Measurements from ENCODE around the gene C1RL.

C1RL gene

DNA sequence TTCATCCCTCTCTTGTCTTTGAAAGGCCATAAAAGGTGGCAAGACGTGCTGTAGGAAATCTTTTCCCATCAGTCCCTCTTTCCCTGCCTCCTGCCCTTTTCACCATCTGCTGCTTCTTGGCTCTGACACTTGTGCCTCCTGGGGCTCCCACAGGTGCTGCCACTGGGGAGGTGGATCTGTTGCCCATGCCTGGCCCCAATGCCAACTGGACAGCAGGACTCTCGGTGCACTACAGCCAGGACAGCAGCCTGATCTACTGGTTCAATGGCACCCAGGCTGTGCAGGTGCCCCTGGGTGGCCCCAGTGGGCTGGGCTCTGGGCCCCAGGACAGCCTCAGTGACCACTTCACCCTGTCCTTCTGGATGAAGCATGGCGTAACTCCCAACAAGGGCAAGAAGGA lies 27.7 kb upstream of the C1RL start:
- no peak for DNase-seq

DNA sequence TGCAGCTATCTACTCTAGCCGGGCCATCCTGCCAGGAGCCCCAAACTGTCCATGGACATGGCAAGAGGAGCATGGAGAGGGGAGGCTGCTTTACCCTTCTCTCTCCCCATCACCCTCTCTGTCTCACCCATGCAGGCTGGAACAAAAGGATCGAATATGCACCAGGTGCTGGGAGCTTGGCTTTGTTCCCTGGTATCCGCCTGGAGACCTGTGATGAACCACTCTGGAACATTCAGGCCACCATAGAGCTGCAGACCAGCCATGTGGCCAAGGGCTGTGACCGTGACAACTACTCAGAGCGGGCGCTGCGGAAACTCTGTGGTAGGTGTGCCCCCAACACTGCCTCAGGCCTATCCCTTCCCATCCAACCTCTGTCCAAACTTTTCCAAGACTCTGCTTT lies 27.1 kb upstream of the C1RL start:
- DNase-seq, result no peak

DNA sequence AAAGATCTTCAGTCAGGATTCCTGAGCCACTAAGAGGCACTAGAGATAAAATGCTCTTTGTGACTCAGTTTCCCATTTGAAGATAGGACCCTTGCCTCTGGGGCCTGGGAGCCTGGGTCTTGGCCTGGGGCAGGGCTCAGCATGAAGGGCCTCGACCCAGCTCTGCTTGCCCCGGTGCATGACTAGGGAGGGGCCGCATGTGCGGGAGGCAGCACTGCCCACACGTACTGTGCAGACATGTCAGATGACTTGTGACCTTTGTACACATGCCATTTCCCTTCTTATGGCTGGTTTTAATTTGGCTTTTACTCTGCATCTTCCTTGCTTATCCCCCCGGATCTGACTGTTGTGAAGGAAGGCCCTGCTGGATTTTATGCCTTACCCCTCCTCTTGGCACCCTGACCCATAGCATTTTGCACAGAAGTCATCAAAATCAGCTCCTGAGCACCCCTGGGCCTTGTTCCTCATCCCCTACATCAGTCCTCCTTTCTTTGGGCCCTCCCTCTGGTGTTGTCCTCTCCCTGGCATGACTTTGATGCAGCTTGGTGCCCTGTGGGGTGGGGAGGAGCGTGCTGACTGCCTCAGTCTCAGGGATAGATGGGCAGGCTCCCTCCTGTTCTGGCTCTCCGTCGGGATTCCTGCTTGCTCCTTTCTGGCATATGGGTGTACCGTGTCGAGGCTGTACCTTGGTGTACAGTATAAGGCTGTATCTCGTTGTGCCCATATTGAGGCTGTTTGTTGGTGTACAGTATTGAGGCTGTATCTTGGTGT lies 25.6 kb upstream of the C1RL start:
- DNase-seq, result no peak

GRCh38 chr12:7131502-7131866 lies 22.5 kb upstream of the C1RL start:
- no peak for DNase-seq

- DNase-seq, result no peak
These were observed 21.9 kb upstream of the C1RL start for GRCh38 chr12:7130701-7131501.

DNA sequence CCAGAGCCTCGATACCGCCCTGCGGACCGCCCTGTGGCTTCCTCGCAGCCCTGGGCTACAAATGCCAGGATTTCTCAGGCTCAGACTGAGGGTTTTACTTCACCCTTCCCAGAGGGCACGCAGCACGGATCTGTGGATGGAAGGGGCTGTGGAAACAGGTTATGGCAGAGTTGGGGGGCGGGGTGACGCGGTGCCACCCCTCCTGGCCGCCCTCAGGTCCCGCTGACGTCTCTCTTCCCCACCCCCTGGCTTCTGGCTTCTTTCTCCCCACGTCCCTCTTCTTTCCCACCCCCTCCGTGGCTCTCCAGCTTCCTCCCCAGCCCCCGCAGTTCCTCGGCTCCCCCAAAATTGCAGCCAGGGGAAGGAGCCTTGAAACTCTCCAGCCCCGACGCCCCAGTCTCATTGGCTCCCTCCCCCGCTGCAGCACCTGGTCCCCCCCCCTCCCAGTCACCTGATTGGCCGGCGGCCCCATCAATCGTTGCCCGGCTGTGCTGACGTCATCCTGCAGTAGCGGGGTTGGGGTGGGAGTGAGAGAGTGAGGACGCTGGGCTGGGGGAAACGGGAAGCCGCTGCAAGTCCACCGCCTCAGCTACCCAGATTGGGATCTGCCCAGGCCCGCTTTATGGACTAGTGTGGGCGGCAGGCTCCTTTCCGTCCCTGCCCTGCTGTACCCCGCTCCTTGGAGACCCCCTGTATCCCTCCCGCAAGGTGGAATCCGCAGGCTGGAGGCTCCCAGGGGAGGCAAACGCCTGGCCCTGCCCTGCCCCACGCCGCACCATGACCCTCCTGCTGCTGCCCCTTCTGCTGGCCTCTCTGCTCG lies 21.1 kb upstream of the C1RL start, which contains the start of gene CLSTN3:
TSS of gene CLSTN3 (plus strand) at position 500 of the 820 bp plus-strand sequence. CDS start at position 778, 278 bp downstream.
- no peak for DNase-seq

DNA sequence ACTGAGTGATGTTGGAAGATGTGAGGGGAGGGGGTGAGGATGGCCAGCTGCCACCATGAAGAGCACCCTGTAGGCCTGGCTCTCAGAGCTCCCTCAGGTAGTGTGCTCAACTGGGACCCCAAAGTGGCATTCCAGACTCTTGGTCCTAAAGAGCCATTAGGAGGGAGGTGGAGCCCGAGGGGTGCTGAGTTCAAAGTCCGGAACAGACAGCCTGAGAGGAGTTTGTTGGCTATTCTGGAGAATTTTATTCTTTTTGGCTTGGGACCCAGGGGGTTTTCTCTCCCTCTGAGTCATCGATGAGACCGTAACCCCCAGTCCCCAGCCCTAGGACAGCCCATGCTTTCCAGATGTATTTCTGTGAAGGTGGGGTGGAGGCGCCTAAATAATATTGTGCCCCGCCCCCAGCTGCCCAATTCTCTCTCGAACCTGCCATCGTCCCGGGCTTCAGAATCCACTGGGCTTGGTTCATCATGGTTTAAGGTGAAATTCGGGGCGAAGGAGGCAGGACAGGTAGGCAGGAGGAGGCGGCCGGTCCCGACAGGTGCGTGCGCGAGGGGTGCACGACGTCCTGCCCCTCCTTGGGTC lies 20.4 kb upstream of the C1RL start:
- DNase-seq, result no peak

GRCh38 chr12:7128681-7129286 lies 19.8 kb upstream of the C1RL start, which contains the start of gene RBP5:
Gene RBP5 (minus strand): TSS chr12:7128889. CDS start chr12:7128775, 114 bp downstream.
- no peak for DNase-seq

DNA sequence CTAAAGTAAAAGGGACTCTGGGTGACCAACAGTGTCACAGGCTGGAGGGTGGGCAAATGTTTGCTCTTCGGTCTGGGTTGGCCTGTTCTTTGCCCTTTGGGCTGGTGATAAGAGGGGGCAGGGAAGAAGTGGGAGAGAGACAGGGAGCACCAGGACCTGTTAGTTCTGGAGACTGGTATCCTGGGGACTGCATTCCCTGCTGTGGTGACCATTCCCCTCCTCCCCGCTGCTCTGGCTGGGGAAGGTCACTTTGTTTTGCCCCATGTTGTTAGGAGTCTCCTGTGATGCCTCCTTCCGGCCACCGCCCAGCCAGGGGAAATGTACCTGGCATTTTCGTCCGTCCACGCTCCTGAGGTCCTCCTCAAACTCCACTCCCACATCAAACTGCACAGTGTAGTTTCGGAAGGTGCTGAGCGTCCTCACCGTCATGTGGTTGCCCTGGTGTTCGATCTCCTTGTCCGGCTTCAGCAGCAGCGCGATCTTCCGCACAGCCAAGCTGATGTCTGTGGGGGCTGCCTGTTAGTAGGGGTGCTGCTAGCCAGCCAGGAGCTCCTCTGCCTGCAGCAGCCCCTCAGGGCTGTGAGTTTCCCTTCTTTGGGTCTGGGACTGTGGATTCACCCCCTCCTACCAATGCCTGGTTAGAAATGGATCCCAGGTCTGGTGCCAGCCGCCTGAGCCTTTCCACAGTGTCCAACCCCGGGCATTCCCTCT lies 19.1 kb upstream of the C1RL start:
- DNase-seq, result no peak

DNA sequence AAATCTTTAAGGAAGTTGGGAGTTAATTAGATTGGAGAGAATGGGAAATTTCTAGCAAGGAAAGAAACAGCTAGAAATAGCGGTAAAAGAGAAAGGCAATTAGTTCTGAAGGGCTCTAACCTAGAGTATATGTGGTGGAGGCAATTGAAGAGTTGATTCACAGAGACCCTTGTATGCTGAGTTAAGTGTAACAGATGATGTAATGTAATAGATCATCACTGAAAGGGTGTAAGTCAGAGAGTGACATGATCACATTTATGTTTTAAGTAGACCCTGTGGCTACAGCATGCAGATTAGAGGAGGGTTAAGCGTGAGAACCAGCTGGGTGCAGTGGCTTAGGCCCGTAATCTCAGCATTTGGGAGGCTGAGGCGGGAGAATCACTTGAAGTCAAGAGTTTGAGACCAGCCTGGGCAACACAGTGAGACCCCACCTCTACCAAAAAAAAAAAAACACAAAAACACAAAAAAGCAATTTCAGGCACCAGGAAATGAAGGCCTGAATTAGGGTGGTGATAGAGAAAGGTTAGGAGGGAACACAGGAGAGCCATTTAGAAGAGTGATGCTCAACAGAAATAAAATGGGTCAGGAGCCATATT lies 16.7 kb upstream of the C1RL start:
- no peak for DNase-seq

DNA sequence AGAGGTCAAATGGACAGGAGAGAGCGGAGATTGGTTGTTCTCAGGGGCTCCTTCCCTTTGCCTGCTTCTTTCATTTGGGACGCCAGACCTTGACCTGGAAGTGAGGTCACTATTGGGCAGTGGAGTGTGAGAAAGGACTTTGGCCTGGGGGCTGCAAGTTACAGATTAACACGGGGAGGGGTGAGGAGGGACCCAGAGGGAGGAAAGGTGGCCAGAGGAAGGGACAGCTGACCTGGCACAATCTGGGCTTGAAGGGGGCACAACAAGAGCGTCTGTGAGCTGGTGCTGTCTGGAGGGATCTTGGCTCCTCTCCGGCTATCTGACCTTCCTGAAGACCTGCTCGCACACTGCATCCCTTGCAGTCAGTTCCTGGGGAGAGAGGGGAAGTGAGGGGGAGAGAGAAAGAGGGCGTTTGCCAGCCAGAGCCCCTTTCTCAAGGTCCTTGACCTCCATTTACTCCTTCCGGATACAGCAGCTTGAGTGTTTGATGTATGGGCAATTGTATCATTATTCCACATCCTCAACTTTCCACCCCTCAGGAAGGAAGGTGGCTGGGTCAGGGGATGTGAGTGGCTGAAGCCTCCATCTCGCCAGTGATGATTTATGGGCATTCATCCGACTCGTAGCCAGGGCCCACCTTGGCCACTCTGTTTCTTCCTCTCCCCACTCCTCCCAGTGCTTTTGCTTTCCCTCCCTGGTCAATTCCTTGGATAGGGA lies 14.9 kb upstream of the C1RL start:
- no peak for DNase-seq

DNA sequence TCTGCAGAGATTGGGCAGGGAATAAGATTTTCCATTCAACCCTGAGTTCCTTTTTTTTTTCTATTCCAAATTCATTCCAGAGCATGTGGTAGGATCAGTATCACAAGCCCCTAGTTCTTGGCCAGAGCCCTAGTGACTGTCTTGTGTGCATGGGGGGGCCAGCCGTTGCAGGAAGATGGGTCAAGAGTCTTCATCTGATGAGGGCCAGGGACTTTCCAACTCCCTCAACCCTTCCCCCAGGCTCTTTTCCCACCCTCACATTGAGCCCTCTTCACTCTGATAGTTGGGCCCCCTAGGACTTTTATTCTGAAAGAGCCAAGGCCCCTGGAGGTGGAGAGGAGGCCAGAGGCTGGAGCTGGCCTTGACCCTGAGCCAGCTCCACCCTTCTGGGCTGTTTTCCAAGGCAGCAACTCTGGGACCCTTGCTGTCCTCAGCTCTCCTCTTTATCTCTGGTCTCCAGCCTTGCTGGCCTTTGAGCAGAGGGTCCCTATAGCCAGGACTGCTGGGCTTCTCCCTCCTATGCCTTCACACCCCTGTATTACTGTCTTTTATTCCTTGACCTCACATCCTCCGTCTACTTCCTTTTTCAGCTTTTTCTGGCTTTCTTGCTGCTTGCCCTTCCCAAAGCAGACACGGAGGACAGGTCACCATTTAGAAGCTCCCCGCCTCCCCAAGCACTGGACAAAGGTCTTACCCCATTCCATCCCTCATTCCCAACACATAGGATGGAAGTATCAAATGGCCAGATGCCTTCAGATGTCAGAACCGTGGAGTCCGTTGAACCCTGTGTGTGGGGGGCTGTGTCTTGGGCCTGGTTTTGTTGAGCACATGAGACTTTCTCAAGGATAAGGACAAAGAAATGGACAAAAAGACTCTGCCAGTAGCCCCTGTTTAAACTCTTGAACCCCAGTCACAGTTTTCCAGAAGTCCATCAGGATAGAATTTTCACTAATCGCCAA lies 14.1 kb upstream of the C1RL start:
- DNase-seq, result no peak

DNA sequence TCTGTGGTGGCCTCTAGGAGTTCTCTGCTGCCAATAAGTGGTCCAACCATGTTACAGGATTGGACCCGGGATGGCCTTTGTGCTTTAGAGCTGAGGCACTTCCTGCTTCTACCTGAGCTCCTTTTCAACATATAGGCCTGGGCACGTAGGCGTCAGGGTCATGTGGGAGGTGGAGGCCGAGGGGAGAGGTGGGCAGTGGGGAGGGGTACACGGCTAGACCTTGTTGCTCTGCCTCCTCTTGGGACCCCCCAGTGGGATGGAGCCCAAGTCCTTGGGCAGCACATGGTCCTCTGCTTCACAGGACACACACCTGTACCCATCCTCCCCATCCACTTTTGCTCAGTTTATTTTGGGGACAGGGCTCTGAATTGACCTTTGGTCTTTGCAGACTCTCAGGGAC lies 12.3 kb upstream of the C1RL start:
- no peak for DNase-seq

DNA sequence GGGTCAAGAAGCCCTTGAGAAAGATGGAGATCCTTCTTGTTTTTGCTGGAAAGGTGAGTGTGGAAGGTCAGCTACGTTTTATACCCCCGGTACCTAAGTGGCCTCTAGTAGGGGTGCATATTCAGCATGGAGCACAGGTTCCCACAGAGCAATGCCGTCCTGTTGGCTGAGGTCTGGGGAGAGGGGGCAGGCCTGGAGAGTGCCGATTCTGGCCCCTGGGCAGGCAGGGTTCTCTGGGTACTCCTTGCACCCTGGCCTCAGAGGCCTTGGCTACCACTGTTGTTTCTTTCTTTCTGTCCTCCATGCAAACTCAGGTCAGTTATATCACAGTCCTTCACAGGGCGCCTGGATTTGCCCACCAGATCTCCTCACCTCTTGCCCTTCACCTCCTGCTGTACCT lies 11.2 kb upstream of the C1RL start:
- DNase-seq, result no peak

DNA sequence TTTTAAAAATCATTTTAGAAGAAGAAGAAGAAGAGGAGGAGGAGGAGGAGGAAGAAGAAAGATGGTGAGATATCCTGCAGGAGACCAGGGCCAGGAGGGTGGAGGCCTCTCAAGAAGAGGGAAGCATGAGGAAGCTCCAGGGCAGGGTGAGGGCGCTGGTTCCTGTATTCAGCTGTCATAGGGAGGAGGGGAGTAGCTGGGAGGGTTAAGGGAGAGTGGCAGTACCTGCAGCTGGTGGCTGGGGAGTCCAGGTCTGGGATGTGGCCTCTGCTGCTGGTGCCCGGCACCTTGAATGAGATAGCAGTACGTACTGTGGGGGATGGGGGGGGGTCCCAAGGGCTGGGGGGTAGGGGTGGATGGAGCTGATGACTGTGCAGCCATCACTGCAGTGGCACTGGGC lies 9.9 kb upstream of the C1RL start:
- DNase-seq, result no peak

DNA sequence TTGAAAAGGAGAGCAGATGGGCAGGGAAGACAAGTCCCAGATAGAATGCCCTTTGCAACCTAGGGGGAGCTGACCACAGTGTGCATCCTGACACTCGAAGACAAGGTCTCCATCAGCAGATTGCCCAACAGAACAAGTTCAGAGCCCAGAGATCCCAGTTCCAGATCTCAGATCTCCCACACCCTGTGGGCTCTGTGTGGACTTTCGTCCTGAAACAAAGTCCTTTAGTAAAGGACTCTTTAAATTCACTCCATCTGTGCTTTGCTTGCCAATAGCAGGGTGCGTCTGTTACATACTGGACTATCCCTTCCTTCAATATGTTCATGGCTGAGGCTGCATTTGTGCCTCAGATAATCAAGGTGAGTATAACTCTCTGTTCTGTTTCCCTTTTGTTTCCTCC lies 8.7 kb upstream of the C1RL start:
- DNase-seq, result no peak

DNA sequence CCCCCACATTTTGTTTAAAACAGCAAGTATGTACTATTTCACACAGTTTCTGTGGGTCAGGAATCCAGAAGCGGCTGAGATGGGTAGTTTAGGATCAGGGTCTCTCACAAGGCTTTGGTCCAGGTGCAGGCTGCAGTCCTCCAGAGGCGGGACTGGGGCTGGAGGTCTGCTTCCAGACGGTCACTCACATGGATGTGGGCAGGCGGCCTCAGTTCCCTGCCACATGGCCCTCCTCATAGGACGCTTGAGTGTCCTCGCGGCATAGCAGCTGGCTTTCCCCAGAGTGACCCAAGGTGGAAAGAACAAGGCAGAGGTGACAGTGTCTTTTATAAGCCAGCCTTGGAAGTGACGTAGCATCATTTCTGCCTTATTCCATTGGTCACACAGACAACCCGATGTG lies 7.9 kb upstream of the C1RL start:
- DNase-seq, result no peak

- no peak for DNase-seq
These were observed 7.2 kb upstream of the C1RL start for GRCh38 chr12:7116196-7116595.

DNA sequence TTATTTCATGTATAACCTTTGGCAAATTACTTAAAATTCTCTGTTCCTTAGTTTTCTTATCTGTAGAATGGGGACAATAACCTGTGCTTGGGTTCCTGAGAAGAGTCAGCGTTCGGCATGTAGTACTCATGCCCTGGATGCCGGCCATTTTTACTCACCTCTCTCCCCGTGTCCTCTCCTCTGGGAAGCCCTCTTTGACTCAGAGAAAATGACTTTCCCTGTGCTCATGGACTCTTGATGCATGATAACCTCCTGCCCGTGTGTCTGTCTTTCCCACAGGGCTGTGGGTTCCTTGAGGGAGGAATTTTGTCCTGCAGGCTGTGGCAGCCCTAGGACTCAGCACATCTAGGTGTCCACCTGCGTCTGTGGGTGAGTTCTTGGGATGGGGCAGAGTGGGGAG lies 5.8 kb upstream of the C1RL start:
- DNase-seq, result no peak

DNA sequence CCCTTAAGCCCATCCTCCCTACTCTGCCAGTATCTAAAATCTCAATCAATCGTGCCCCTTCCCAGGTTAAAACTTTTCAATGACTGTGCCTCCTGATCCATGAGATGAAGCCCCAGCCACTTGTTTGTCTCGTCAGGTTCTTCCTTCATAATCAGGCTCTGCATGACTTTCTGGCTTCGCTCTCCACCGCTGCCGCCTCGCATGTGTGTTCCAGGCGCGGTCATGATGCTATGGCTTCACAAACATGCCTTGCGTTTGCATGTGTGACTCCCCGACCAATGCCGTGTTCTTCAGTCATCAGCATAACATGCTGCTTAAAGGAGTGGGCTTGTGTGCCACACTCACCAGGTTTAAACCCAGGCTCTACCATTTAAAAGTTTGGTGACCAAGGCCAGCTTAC lies 5.0 kb upstream of the C1RL start:
- no peak for DNase-seq

Measured in GF-D8 (cell line).